GM12878 (cell line): ENCODE measurements around the gene MAGI3.
"Not testable (repeated sequence)": the region's sequence is repeated elsewhere in the genome, so short reads cannot be mapped to it uniquely, and the experiment has no call there.

Experiments
- CHD2 ChIP-seq: IDR thresholded peaks from 2 replicates; pipeline ENCODE4 v1.6.1; 2011; ENCODE audit warnings: low read depth, low read length, improper control_type of control experiment, borderline replicate concordance
- CREB1 ChIP-seq: IDR thresholded peaks from 2 replicates; pipeline ENCODE4 v1.6.1; 2012; ENCODE audit warnings: low read depth, mild to moderate bottlenecking, inconsistent platforms
- RAD21 ChIP-seq: IDR thresholded peaks from 2 replicates; pipeline ENCODE4 v1.6.1; 2011; ENCODE audit warnings: mild to moderate bottlenecking, low read depth, low read length, moderate library complexity; ENCODE audit not compliant: insufficient read depth
- TAF1 ChIP-seq: IDR thresholded peaks from 2 replicates; pipeline ENCODE4 v1.6.1; 2011; ENCODE audit warnings: mild to moderate bottlenecking, low read depth, low read length, borderline replicate concordance
- TF ChIP-seq, protein P1 (sequence below), 3 experiments: IDR thresholded peaks in 2 of 3; conservative IDR thresholded peaks in 1 of 3; 2 replicates each; pipeline ENCODE4 v1.5.1; 2011; ENCODE audit warnings: low read depth in 3 of 3, low read length in 3 of 3, mild to moderate bottlenecking in 3 of 3, control low read depth in 2 of 3, moderate library complexity in 2 of 3, inconsistent platforms in 1 of 3, mixed read lengths in 1 of 3; ENCODE audit not compliant: control insufficient read depth in 2 of 3, insufficient read depth in 1 of 3; ENCODE audit errors: extremely low read depth in 1 of 3
- TF ChIP-seq, protein P2 (sequence below): IDR thresholded peaks from 2 replicates; pipeline ENCODE4 v1.6.1; 2012; ENCODE audit warnings: mild to moderate bottlenecking, low read depth, low read length

DNA sequence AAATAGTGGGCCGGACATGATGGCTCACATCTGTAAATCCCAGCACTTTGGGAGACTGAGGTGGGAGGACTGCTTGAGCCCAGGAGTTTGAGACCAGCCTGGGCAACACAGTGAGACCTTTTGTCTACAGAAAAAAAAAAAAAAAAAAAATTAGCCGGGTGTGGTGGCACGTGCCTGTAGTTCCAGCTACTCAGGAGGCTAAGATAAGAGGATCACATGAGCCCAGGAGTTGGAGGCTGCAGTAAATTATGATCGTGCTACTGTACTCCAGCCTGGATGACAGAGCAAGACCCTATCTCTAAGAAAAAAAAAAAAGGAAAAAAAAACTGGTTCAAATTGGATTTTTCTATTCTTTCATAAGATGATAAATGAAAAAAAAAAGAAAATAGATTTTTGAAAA lies 15.8 kb downstream of the MAGI3 start:
- TF ChIP-seq CHD2, CREB1, TAF1, RAD21: not testable (repeated sequence)
- TF ChIP-seq, protein P1, sequence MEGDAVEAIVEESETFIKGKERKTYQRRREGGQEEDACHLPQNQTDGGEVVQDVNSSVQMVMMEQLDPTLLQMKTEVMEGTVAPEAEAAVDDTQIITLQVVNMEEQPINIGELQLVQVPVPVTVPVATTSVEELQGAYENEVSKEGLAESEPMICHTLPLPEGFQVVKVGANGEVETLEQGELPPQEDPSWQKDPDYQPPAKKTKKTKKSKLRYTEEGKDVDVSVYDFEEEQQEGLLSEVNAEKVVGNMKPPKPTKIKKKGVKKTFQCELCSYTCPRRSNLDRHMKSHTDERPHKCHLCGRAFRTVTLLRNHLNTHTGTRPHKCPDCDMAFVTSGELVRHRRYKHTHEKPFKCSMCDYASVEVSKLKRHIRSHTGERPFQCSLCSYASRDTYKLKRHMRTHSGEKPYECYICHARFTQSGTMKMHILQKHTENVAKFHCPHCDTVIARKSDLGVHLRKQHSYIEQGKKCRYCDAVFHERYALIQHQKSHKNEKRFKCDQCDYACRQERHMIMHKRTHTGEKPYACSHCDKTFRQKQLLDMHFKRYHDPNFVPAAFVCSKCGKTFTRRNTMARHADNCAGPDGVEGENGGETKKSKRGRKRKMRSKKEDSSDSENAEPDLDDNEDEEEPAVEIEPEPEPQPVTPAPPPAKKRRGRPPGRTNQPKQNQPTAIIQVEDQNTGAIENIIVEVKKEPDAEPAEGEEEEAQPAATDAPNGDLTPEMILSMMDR (IDR thresholded peaks at IDR 0.05 in 2 of 3, conservative IDR thresholded peaks at IDR 0.05 in 1 of 3; ENCODE audit: control insufficient read depth in 2 of 3, extremely low read depth in 1 of 3, insufficient read depth in 1 of 3, low read depth in 3 of 3, low read length in 3 of 3): not testable (repeated sequence)
- TF ChIP-seq, protein P2, sequence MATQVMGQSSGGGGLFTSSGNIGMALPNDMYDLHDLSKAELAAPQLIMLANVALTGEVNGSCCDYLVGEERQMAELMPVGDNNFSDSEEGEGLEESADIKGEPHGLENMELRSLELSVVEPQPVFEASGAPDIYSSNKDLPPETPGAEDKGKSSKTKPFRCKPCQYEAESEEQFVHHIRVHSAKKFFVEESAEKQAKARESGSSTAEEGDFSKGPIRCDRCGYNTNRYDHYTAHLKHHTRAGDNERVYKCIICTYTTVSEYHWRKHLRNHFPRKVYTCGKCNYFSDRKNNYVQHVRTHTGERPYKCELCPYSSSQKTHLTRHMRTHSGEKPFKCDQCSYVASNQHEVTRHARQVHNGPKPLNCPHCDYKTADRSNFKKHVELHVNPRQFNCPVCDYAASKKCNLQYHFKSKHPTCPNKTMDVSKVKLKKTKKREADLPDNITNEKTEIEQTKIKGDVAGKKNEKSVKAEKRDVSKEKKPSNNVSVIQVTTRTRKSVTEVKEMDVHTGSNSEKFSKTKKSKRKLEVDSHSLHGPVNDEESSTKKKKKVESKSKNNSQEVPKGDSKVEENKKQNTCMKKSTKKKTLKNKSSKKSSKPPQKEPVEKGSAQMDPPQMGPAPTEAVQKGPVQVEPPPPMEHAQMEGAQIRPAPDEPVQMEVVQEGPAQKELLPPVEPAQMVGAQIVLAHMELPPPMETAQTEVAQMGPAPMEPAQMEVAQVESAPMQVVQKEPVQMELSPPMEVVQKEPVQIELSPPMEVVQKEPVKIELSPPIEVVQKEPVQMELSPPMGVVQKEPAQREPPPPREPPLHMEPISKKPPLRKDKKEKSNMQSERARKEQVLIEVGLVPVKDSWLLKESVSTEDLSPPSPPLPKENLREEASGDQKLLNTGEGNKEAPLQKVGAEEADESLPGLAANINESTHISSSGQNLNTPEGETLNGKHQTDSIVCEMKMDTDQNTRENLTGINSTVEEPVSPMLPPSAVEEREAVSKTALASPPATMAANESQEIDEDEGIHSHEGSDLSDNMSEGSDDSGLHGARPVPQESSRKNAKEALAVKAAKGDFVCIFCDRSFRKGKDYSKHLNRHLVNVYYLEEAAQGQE: not testable (repeated sequence)
